ENCODE measurements around the gene SLC18B1. TPM values are rescaled to one million over a fixed set of nuclear protein-coding genes. Genes with fewer than 3 reads are reported as not detected.

The SLC18B1 gene
- total and polyA plus RNA-seq, 10 of the 15 experiments (the other 5 are each of a cell fraction or from before 2014, with no cell fraction given) = 3.5 to 11.8 (median 7.1) TPM

- peak; percentile 52; the same call in 1 of the 2 replicates for TF ChIP-seq BMI1 (IDR thresholded peaks at IDR 0.05; ENCODE audit: borderline replicate concordance)
- 0 out of 2 replicates have a peak, but pooled peaks have one; percentile 39 for TF ChIP-seq TCF7 (IDR thresholded peaks at IDR 0.05; ENCODE audit: borderline replicate concordance)
- no peak for TF ChIP-seq E2F8 (IDR thresholded peaks at IDR 0.05; ENCODE audit: low read depth, partially characterized antibody)
- TF ChIP-seq RUNX3 (IDR thresholded peaks at IDR 0.05; ENCODE audit: low read length) = peak; percentile 78
- no peak for TF ChIP-seq ELK1 (IDR thresholded peaks at IDR 0.05; ENCODE audit: low read depth, low read length)
- TF ChIP-seq CREB1 (IDR thresholded peaks at IDR 0.05; ENCODE audit: low read depth) = no peak
- peak; percentile 61; the same call in 1 of the 2 replicates for TF ChIP-seq NBN (IDR thresholded peaks at IDR 0.05)
- no peak for TF ChIP-seq FOXK2 (IDR thresholded peaks at IDR 0.05)
- peak; percentile 82 for TF ChIP-seq MTA2 (IDR thresholded peaks at IDR 0.05; ENCODE audit: low read depth)
- TF ChIP-seq ZNF207 (IDR thresholded peaks at IDR 0.05; ENCODE audit: borderline replicate concordance) = no peak
- TF ChIP-seq PRDM15 (CRISPR knock-in tag; IDR thresholded peaks at IDR 0.05) = no peak
- TF ChIP-seq BHLHE40 (IDR thresholded peaks at IDR 0.05; ENCODE audit: borderline replicate concordance in 1 of 2, low read depth in 2 of 2, low read length in 1 of 2) = peak in 1 of 2 experiments; percentile 31; a peak in 1 of 4 replicates
- TF ChIP-seq SPI1 (IDR thresholded peaks at IDR 0.05; ENCODE audit: borderline replicate concordance, insufficient read depth, low read depth, low read length) = no peak
- TF ChIP-seq GABPA (IDR thresholded peaks at IDR 0.05; ENCODE audit: low read depth) = no peak
- TF ChIP-seq ZNF24 (IDR thresholded peaks at IDR 0.05) = no peak
- peak; percentile 75 for TF ChIP-seq DPF2 (IDR thresholded peaks at IDR 0.05)
- peak; percentile 24; the same call in 1 of the 2 replicates for TF ChIP-seq ZNF384 (IDR thresholded peaks at IDR 0.05; ENCODE audit: borderline replicate concordance, low read depth, low read length)
- TF ChIP-seq POLR2AphosphoS5 (IDR thresholded peaks at IDR 0.05; ENCODE audit: low read length) = no peak
- TF ChIP-seq JUNB (IDR thresholded peaks at IDR 0.05) = peak; percentile 85
- TF ChIP-seq KAT2A (conservative IDR thresholded peaks at IDR 0.05; ENCODE audit: control insufficient read depth, low read depth, low read length) = no peak
- no peak for TF ChIP-seq IRF3 (IDR thresholded peaks at IDR 0.05)
- no peak for TF ChIP-seq CHD1 (IDR thresholded peaks at IDR 0.05; ENCODE audit: low read depth, low read length)
Observed at GRCh38 chr6:132750455-132751248, 47.8 kb downstream of the SLC18B1 start (continued).

Data from GM12878 (cell line).